Measurements from ENCODE around the gene FAM20B.
"Not testable (repeated sequence)": the region's sequence is repeated elsewhere in the genome, so short reads cannot be mapped to it uniquely, and the experiment has no call there.

Gene FAM20B

GRCh38 chr1:178998295-178998694 lies 27.4 kb upstream of the FAM20B start:
- CTCF ChIA-PET = interaction anchor here (1.5 to 17.0 kb wide), 3 partner anchors 11 to 462 kb away, joined by 4 to 593 read pairs (median 101); no protein-coding TSS in a partner anchor
- TF ChIP-seq, protein P1, sequence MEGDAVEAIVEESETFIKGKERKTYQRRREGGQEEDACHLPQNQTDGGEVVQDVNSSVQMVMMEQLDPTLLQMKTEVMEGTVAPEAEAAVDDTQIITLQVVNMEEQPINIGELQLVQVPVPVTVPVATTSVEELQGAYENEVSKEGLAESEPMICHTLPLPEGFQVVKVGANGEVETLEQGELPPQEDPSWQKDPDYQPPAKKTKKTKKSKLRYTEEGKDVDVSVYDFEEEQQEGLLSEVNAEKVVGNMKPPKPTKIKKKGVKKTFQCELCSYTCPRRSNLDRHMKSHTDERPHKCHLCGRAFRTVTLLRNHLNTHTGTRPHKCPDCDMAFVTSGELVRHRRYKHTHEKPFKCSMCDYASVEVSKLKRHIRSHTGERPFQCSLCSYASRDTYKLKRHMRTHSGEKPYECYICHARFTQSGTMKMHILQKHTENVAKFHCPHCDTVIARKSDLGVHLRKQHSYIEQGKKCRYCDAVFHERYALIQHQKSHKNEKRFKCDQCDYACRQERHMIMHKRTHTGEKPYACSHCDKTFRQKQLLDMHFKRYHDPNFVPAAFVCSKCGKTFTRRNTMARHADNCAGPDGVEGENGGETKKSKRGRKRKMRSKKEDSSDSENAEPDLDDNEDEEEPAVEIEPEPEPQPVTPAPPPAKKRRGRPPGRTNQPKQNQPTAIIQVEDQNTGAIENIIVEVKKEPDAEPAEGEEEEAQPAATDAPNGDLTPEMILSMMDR (IDR thresholded peaks at IDR 0.05; ENCODE audit: insufficient read depth, low read length, missing control alignments) = no peak

DNA sequence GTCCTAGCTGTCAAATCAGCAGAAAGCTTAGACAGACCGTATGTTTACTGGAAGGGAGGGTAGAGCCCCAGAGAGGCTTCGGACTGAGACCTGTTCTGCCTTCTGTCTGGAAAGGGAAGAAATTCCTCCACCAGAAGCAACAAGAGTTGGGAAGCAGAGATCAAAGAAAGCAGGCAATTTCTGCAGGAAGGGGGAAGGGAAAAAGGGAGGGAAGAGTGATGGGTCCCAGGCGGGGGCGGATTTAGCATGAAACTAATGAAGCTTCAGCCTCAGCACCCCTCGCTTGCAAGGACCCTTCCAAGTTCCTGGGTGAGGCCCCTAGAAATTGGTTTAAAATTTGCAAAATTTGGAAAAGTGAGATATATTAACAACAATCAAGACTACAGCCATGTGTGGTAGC lies 26.6 kb upstream of the FAM20B start:
- DNase-seq (ENCODE audit: low read depth, low spot score) = no peak
- H3K4me3 ChIP-seq (ENCODE audit: low read depth, low read length) = no peak overlapping the region
- TF ChIP-seq, protein P1 (IDR thresholded peaks at IDR 0.05; ENCODE audit: insufficient read depth, low read length, missing control alignments) = no peak
- CTCF ChIA-PET = interaction anchor here (1.2 to 17.0 kb wide), 4 partner anchors 215 to 463 kb away, joined by 3 to 593 read pairs (median 53); no protein-coding TSS in a partner anchor
- POLR2A ChIA-PET = no interaction called here

More at GRCh38 chr1:178998295-178998694, 27.4 kb upstream of the FAM20B start:
- H3K4me3 ChIP-seq (ENCODE audit: low read depth, low read length) = no peak overlapping the region
- POLR2A ChIA-PET = no interaction called here
- no peak for DNase-seq (ENCODE audit: low read depth, low spot score)

- DNase-seq (ENCODE audit: low read depth, low spot score) = no peak
- ChIA-PET POLR2A (no interaction called here), CTCF (interaction anchor here (0.8 to 17.0 kb wide), 9 partner anchors 21 to 465 kb away, joined by 3 to 593 read pairs (median 8); no protein-coding TSS in a partner anchor)
- H3K4me3 ChIP-seq (ENCODE audit: low read depth, low read length) = no peak overlapping the region
- TF ChIP-seq, protein P1 (IDR thresholded peaks at IDR 0.05; ENCODE audit: insufficient read depth, low read length, missing control alignments) = no peak
Measured at GRCh38 chr1:179001451-179001850, 24.2 kb upstream of the FAM20B start.

DNA sequence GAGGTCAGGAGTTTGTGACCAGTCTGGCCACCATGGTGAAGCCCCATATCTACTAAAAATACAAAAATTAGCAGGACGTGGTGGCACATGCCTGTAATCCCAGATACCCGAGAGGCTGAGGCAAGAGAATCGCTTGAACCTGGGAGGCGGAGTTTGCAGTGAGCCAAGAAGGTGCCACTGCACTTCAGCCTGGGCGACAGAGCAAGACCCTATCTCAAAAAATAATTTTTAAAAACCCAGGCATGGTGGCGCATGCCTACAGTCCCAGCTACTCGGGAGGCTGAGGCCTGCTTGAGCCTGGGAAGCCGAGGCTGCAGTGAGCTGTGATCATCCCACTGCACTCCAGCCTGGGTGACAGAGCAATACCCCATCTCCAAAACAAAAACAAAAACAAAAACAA lies 23.6 kb upstream of the FAM20B start:
- CTCF ChIA-PET = interaction anchor here (0.6 to 17.0 kb wide), 62 partner anchors 8 to 702 kb away, joined by 3 to 593 read pairs (median 5); partner anchors contain the start of gene ANGPTL1
- not testable (repeated sequence) for H3K4me3 ChIP-seq (ENCODE audit: low read depth, low read length); DNase-seq (ENCODE audit: low read depth, low spot score)
- POLR2A ChIA-PET = interaction anchor here (0.6 to 1.3 kb wide), 2 partner anchors 464 to 470 kb away, joined by 3 read pairs; no protein-coding TSS in a partner anchor

- ChIA-PET POLR2A (interaction anchor here (1.3 kb wide), 1 partner anchor 465 kb away, joined by 3 read pairs; no protein-coding TSS in a partner anchor), CTCF (interaction anchor here (0.6 to 17.0 kb wide), 85 partner anchors 9 to 703 kb away, joined by 3 to 593 read pairs (median 4); partner anchors contain the start of gene ANGPTL1)
- TF ChIP-seq, protein P1 (IDR thresholded peaks at IDR 0.05; ENCODE audit: insufficient read depth, low read length, missing control alignments) = peak; percentile 88
- H3K4me3 ChIP-seq (ENCODE audit: low read depth, low read length) = no peak overlapping the region
- no peak for DNase-seq (ENCODE audit: low read depth, low spot score)
Measured at GRCh38 chr1:179002552-179003345, 22.9 kb upstream of the FAM20B start.

GRCh38 chr1:179003512-179004066 lies 22.1 kb upstream of the FAM20B start:
- ChIA-PET CTCF (interaction anchor here (0.5 to 17.0 kb wide), 61 partner anchors 8 to 707 kb away, joined by 3 to 593 read pairs (median 5); partner anchors contain the start of gene ANGPTL1), POLR2A (interaction anchor here (1.3 kb wide), 1 partner anchor 466 kb away, joined by 3 read pairs; no protein-coding TSS in a partner anchor)
- no peak overlapping the region for H3K4me3 ChIP-seq (ENCODE audit: low read depth, low read length)
- DNase-seq (ENCODE audit: low read depth, low spot score) = no peak
- TF ChIP-seq, protein P1 (IDR thresholded peaks at IDR 0.05; ENCODE audit: insufficient read depth, low read length, missing control alignments) = no peak
